ENCODE results near the gene POC1B. TPM values are rescaled to one million over a fixed set of nuclear protein-coding genes. Genes with fewer than 3 reads are reported as not detected.
A peak's percentile ranks its signal among the peaks of the same experiment; 100 is the strongest.

The POC1B gene
- total RNA-seq, 1 experiment from 2014 or later: 25.0 TPM

- Histone ChIP-seq H4K20me1 (ENCODE audit: low read length) (no peaks in the 10 kb centered on the region), H3K4me3 (ENCODE audit: low read length) (no peak overlapping the region), H3K79me2 (ENCODE audit: low read length) (no peaks in the 10 kb centered on the region), H3F3A (ENCODE audit: low read length, unreplicated experiment) (no peaks in the 10 kb centered on the region), H3K9me3 (ENCODE audit: low read length) (no peaks in the 10 kb centered on the region), H3K4me1 (ENCODE audit: insufficient read depth, low read length) (no peaks in the 10 kb centered on the region), H3K9ac (ENCODE audit: low read length) (no peak overlapping the region), H3K27me3 (ENCODE audit: low read length) (no peaks in the 10 kb centered on the region), H3K9me2 (replicated peaks; ENCODE audit: low read length) (no peaks in the 10 kb centered on the region), H3K27ac (ENCODE audit: low read length) (no peak overlapping the region), H2AFZ (ENCODE audit: low read length) (no peak overlapping the region), H3K36me3 (ENCODE audit: low read depth, low read length) (no peaks in the 10 kb centered on the region), H3K4me2 (ENCODE audit: low read length) (no peak overlapping the region)
- ChIA-PET CTCF (interaction anchor here (0.7 kb wide), 1 partner anchor 9 kb away, joined by 3 read pairs; no protein-coding TSS in a partner anchor), POLR2A (ENCODE audit: unreplicated experiment) (no interaction called here)
- DNase-seq (no peak), ATAC-seq (no peak)
- intact Hi-C loops (cut with micrococcal nuclease): no loop called here
- BruUV-seq (replicated peaks): no TSS peak
- no peak for TF ChIP-seq EZH2 (IDR thresholded peaks at IDR 0.05; ENCODE audit: low read length, unreplicated experiment)
- TF ChIP-seq EZH2phosphoT487 (IDR thresholded peaks at IDR 0.05; ENCODE audit: borderline replicate concordance, low read length): no peak
- TF ChIP-seq CTCF (conservative IDR thresholded peaks at IDR 0.05; ENCODE audit: low read depth, low read length): no peak
Measured at GRCh38 chr12:89424846-89425245, 101.0 kb downstream of the POC1B start.

GRCh38 chr12:89424389-89424788 is 101.5 kb downstream of the POC1B start:
- Histone ChIP-seq H3K9me2 (replicated peaks; ENCODE audit: low read length) (no peaks in the 10 kb centered on the region), H3K4me1 (ENCODE audit: insufficient read depth, low read length) (no peaks in the 10 kb centered on the region), H3K36me3 (ENCODE audit: low read depth, low read length) (no peaks in the 10 kb centered on the region), H3K27me3 (ENCODE audit: low read length) (no peaks in the 10 kb centered on the region), H3K4me3 (ENCODE audit: low read length) (no peak overlapping the region), H2AFZ (ENCODE audit: low read length) (no peak overlapping the region), H3K4me2 (ENCODE audit: low read length) (no peak overlapping the region), H4K20me1 (ENCODE audit: low read length) (no peaks in the 10 kb centered on the region), H3K27ac (ENCODE audit: low read length) (no peak overlapping the region), H3F3A (ENCODE audit: low read length, unreplicated experiment) (no peaks in the 10 kb centered on the region), H3K79me2 (ENCODE audit: low read length) (no peaks in the 10 kb centered on the region), H3K9me3 (ENCODE audit: low read length) (no peaks in the 10 kb centered on the region), H3K9ac (ENCODE audit: low read length) (no peak overlapping the region)
- TF ChIP-seq EZH2 (IDR thresholded peaks at IDR 0.05; ENCODE audit: low read length, unreplicated experiment): no peak
- no peak for TF ChIP-seq CTCF (conservative IDR thresholded peaks at IDR 0.05; ENCODE audit: low read depth, low read length)
- no peak for TF ChIP-seq EZH2phosphoT487 (IDR thresholded peaks at IDR 0.05; ENCODE audit: borderline replicate concordance, low read length)
- no peak for DNase-seq
- intact Hi-C loops (cut with micrococcal nuclease): no loop called here
- BruUV-seq (replicated peaks): no TSS peak
- CTCF ChIA-PET: no interaction called here
- ATAC-seq: no peak
- POLR2A ChIA-PET (ENCODE audit: unreplicated experiment): no interaction called here

GRCh38 chr12:89421092-89421835 is 104.6 kb downstream of the POC1B start:
- no peak for DNase-seq
- no peak for ATAC-seq
- Histone ChIP-seq H3K4me2 (ENCODE audit: low read length) (no peak overlapping the region), H4K20me1 (ENCODE audit: low read length) (no peaks in the 10 kb centered on the region), H3F3A (ENCODE audit: low read length, unreplicated experiment) (no peaks in the 10 kb centered on the region), H3K27ac (ENCODE audit: low read length) (no peak overlapping the region), H3K9ac (ENCODE audit: low read length) (no peak overlapping the region), H3K9me3 (ENCODE audit: low read length) (no peaks in the 10 kb centered on the region), H3K36me3 (ENCODE audit: low read depth, low read length) (no peaks in the 10 kb centered on the region; the same call in 1 of the 2 replicates), H3K79me2 (ENCODE audit: low read length) (no peaks in the 10 kb centered on the region), H3K4me1 (ENCODE audit: insufficient read depth, low read length) (peaks cover 21% of the 10 kb centered on the region), H3K9me2 (replicated peaks; ENCODE audit: low read length) (no peaks in the 10 kb centered on the region), H3K27me3 (ENCODE audit: low read length) (no peaks in the 10 kb centered on the region), H2AFZ (ENCODE audit: low read length) (no peak overlapping the region), H3K4me3 (ENCODE audit: low read length) (no peak overlapping the region)
- CTCF ChIA-PET: no interaction called here
- TF ChIP-seq EZH2phosphoT487 (IDR thresholded peaks at IDR 0.05; ENCODE audit: borderline replicate concordance, low read length): no peak
- peak; percentile 39; the same call in 1 of the 2 replicates for TF ChIP-seq CTCF (conservative IDR thresholded peaks at IDR 0.05; ENCODE audit: low read depth, low read length)
- POLR2A ChIA-PET (ENCODE audit: unreplicated experiment): no interaction called here
- intact Hi-C loops (cut with micrococcal nuclease): no loop called here
- no TSS peak for BruUV-seq (replicated peaks)

Data from PC-3 (cell line).